Measurements from ENCODE around the gene FOXJ3.
"Not testable (repeated sequence)": the region's sequence is repeated elsewhere in the genome, so short reads cannot be mapped to it uniquely, and the experiment has no call there.

Gene FOXJ3

GRCh38 chr1:42210421-42211133 is 124.5 kb downstream of the FOXJ3 start:
- Histone ChIP-seq H3K36me3 (ENCODE audit: control insufficient read depth in 1 of 2, insufficient read depth in 2 of 2, low read length in 2 of 2) (peaks cover 0 to 4% of the 10 kb centered on the region in 2 donors), H3K27ac (ENCODE audit: low read length) (no peak overlapping the region), H3K4me1 (ENCODE audit: control insufficient read depth in 1 of 2, insufficient read depth in 2 of 2, low read length in 2 of 2) (peaks cover 6% of the 10 kb centered on the region in 2 donors), H3K27me3 (ENCODE audit: low read depth, low read length) (no peaks in the 10 kb centered on the region), H3K9me3 (ENCODE audit: control insufficient read depth in 1 of 2, low read length in 2 of 2) (no peaks in the 10 kb centered on the region), H3K4me3 (ENCODE audit: low read depth in 1 of 2, low read length in 2 of 2) (no peak overlapping the region)

- no peak overlapping the region for H3K4me3 ChIP-seq (ENCODE audit: low read depth in 1 of 2, low read length in 2 of 2)
- no peaks in the 10 kb centered on the region for H3K9me3 ChIP-seq (ENCODE audit: control insufficient read depth in 1 of 2, low read length in 2 of 2)
- H3K4me1 ChIP-seq (ENCODE audit: control insufficient read depth in 1 of 2, insufficient read depth in 2 of 2, low read length in 2 of 2), result peaks cover 4 to 6% of the 10 kb centered on the region in 2 donors
- no peaks in the 10 kb centered on the region for H3K27me3 ChIP-seq (ENCODE audit: low read depth, low read length)
- no peak overlapping the region for H3K27ac ChIP-seq (ENCODE audit: low read length)
- peaks cover 0 to 4% of the 10 kb centered on the region in 2 donors for H3K36me3 ChIP-seq (ENCODE audit: control insufficient read depth in 1 of 2, insufficient read depth in 2 of 2, low read length in 2 of 2)
These were observed 125.3 kb downstream of the FOXJ3 start for GRCh38 chr1:42209526-42210251.

- not testable (repeated sequence) for H3K27me3 ChIP-seq (ENCODE audit: low read depth, low read length); H3K27ac ChIP-seq (ENCODE audit: low read length); H3K4me1 ChIP-seq (ENCODE audit: control insufficient read depth in 1 of 2, insufficient read depth in 2 of 2, low read length in 2 of 2); H3K9me3 ChIP-seq (ENCODE audit: control insufficient read depth in 1 of 2, low read length in 2 of 2); H3K36me3 ChIP-seq (ENCODE audit: control insufficient read depth in 1 of 2, insufficient read depth in 2 of 2, low read length in 2 of 2); H3K4me3 ChIP-seq (ENCODE audit: low read depth in 1 of 2, low read length in 2 of 2)
These were observed 128.1 kb downstream of the FOXJ3 start for GRCh38 chr1:42206930-42207329.

- no peaks in the 10 kb centered on the region for H3K27me3 ChIP-seq (ENCODE audit: low read depth, low read length)
- H3K4me3 ChIP-seq (ENCODE audit: low read depth in 1 of 2, low read length in 2 of 2), result no peak overlapping the region
- H3K27ac ChIP-seq (ENCODE audit: low read length), result no peak overlapping the region
- H3K36me3 ChIP-seq (ENCODE audit: control insufficient read depth in 1 of 2, insufficient read depth in 2 of 2, low read length in 2 of 2), result peaks cover 0 to 7% of the 10 kb centered on the region in 2 donors
- peaks cover 0 to 5% of the 10 kb centered on the region in 2 donors for H3K9me3 ChIP-seq (ENCODE audit: control insufficient read depth in 1 of 2, low read length in 2 of 2)
- H3K4me1 ChIP-seq (ENCODE audit: control insufficient read depth in 1 of 2, insufficient read depth in 2 of 2, low read length in 2 of 2), result no peaks in the 10 kb centered on the region
These were observed 128.9 kb downstream of the FOXJ3 start for GRCh38 chr1:42206164-42206563.

- Histone ChIP-seq H3K27me3 (ENCODE audit: low read depth, low read length) (no peaks in the 10 kb centered on the region), H3K27ac (ENCODE audit: low read length) (no peak overlapping the region), H3K4me3 (ENCODE audit: low read depth in 1 of 2, low read length in 2 of 2) (no peak overlapping the region), H3K9me3 (ENCODE audit: control insufficient read depth in 1 of 2, low read length in 2 of 2) (peaks cover 0 to 5% of the 10 kb centered on the region in 2 donors), H3K36me3 (ENCODE audit: control insufficient read depth in 1 of 2, insufficient read depth in 2 of 2, low read length in 2 of 2) (peaks cover 0 to 18% of the 10 kb centered on the region in 2 donors), H3K4me1 (ENCODE audit: control insufficient read depth in 1 of 2, insufficient read depth in 2 of 2, low read length in 2 of 2) (no peaks in the 10 kb centered on the region)
These were observed 133.0 kb downstream of the FOXJ3 start for GRCh38 chr1:42201986-42202385.

- Histone ChIP-seq H3K36me3 (ENCODE audit: control insufficient read depth in 1 of 2, insufficient read depth in 2 of 2, low read length in 2 of 2) (peaks cover 16 to 35% of the 10 kb centered on the region in 2 donors), H3K27ac (ENCODE audit: low read length) (no peak overlapping the region), H3K9me3 (ENCODE audit: control insufficient read depth in 1 of 2, low read length in 2 of 2) (peaks cover 0 to 5% of the 10 kb centered on the region in 2 donors), H3K4me3 (ENCODE audit: low read depth in 1 of 2, low read length in 2 of 2) (no peak overlapping the region), H3K4me1 (ENCODE audit: control insufficient read depth in 1 of 2, insufficient read depth in 2 of 2, low read length in 2 of 2) (no peaks in the 10 kb centered on the region), H3K27me3 (ENCODE audit: low read depth, low read length) (no peaks in the 10 kb centered on the region)
These were observed 136.8 kb downstream of the FOXJ3 start for GRCh38 chr1:42198251-42198650.

GRCh38 chr1:42195841-42196240 is 139.2 kb downstream of the FOXJ3 start:
- Histone ChIP-seq H3K9me3 (ENCODE audit: control insufficient read depth in 1 of 2, low read length in 2 of 2) (no peaks in the 10 kb centered on the region), H3K4me1 (ENCODE audit: control insufficient read depth in 1 of 2, insufficient read depth in 2 of 2, low read length in 2 of 2) (no peaks in the 10 kb centered on the region), H3K36me3 (ENCODE audit: control insufficient read depth in 1 of 2, insufficient read depth in 2 of 2, low read length in 2 of 2) (peaks cover 26 to 33% of the 10 kb centered on the region in 2 donors), H3K27ac (ENCODE audit: low read length) (no peak overlapping the region), H3K27me3 (ENCODE audit: low read depth, low read length) (no peaks in the 10 kb centered on the region), H3K4me3 (ENCODE audit: low read depth in 1 of 2, low read length in 2 of 2) (no peak overlapping the region)

GRCh38 chr1:42192106-42192505 is 142.9 kb downstream of the FOXJ3 start:
- Histone ChIP-seq H3K36me3 (ENCODE audit: control insufficient read depth in 1 of 2, insufficient read depth in 2 of 2, low read length in 2 of 2) (peaks cover 36 to 45% of the 10 kb centered on the region in 2 donors), H3K4me3 (ENCODE audit: low read depth in 1 of 2, low read length in 2 of 2) (no peak overlapping the region), H3K4me1 (ENCODE audit: control insufficient read depth in 1 of 2, insufficient read depth in 2 of 2, low read length in 2 of 2) (no peaks in the 10 kb centered on the region), H3K27ac (ENCODE audit: low read length) (no peak overlapping the region), H3K9me3 (ENCODE audit: control insufficient read depth in 1 of 2, low read length in 2 of 2) (no peaks in the 10 kb centered on the region), H3K27me3 (ENCODE audit: low read depth, low read length) (no peaks in the 10 kb centered on the region)

- H3K27ac ChIP-seq (ENCODE audit: low read length), result no peak overlapping the region
These were observed 143.7 kb downstream of the FOXJ3 start for GRCh38 chr1:42191319-42191718.

GRCh38 chr1:42189931-42190853 is 144.8 kb downstream of the FOXJ3 start:
- Histone ChIP-seq H3K4me3 (ENCODE audit: low read depth in 1 of 2, low read length in 2 of 2) (no peak overlapping the region), H3K4me1 (ENCODE audit: control insufficient read depth in 1 of 2, insufficient read depth in 2 of 2, low read length in 2 of 2) (no peaks in the 10 kb centered on the region), H3K9me3 (ENCODE audit: control insufficient read depth in 1 of 2, low read length in 2 of 2) (no peaks in the 10 kb centered on the region), H3K27ac (ENCODE audit: low read length) (no peak overlapping the region), H3K36me3 (ENCODE audit: control insufficient read depth in 1 of 2, insufficient read depth in 2 of 2, low read length in 2 of 2) (peaks cover 40 to 47% of the 10 kb centered on the region in 2 donors), H3K27me3 (ENCODE audit: low read depth, low read length) (no peaks in the 10 kb centered on the region)

More at GRCh38 chr1:42191319-42191718, 143.7 kb downstream of the FOXJ3 start:
- Histone ChIP-seq H3K36me3 (ENCODE audit: control insufficient read depth in 1 of 2, insufficient read depth in 2 of 2, low read length in 2 of 2) (peaks cover 40 to 49% of the 10 kb centered on the region in 2 donors), H3K4me1 (ENCODE audit: control insufficient read depth in 1 of 2, insufficient read depth in 2 of 2, low read length in 2 of 2) (no peaks in the 10 kb centered on the region), H3K9me3 (ENCODE audit: control insufficient read depth in 1 of 2, low read length in 2 of 2) (no peaks in the 10 kb centered on the region), H3K27me3 (ENCODE audit: low read depth, low read length) (no peaks in the 10 kb centered on the region), H3K4me3 (ENCODE audit: low read depth in 1 of 2, low read length in 2 of 2) (no peak overlapping the region)

GRCh38 chr1:42186152-42186551 is 148.9 kb downstream of the FOXJ3 start:
- no peaks in the 10 kb centered on the region for H3K4me1 ChIP-seq (ENCODE audit: control insufficient read depth in 1 of 2, insufficient read depth in 2 of 2, low read length in 2 of 2)
- no peaks in the 10 kb centered on the region for H3K27me3 ChIP-seq (ENCODE audit: low read depth, low read length)
- H3K9me3 ChIP-seq (ENCODE audit: control insufficient read depth in 1 of 2, low read length in 2 of 2), result no peaks in the 10 kb centered on the region
- no peak overlapping the region for H3K27ac ChIP-seq (ENCODE audit: low read length)
- no peak overlapping the region for H3K4me3 ChIP-seq (ENCODE audit: low read depth in 1 of 2, low read length in 2 of 2)
- H3K36me3 ChIP-seq (ENCODE audit: control insufficient read depth in 1 of 2, insufficient read depth in 2 of 2, low read length in 2 of 2), result peaks cover 38 to 44% of the 10 kb centered on the region in 2 donors

Measured in muscle layer of duodenum (tissue), 2 donors.